Measurements from ENCODE around the gene TTC9. TPM values are rescaled to one million over a fixed set of nuclear protein-coding genes. Genes with fewer than 3 reads are reported as not detected.
A peak's percentile ranks its signal among the peaks of the same experiment; 100 is the strongest.

Gene TTC9
- total and polyA plus RNA-seq, 2 experiments from 2014 or later = 10.3 to 34.2 TPM

DNA sequence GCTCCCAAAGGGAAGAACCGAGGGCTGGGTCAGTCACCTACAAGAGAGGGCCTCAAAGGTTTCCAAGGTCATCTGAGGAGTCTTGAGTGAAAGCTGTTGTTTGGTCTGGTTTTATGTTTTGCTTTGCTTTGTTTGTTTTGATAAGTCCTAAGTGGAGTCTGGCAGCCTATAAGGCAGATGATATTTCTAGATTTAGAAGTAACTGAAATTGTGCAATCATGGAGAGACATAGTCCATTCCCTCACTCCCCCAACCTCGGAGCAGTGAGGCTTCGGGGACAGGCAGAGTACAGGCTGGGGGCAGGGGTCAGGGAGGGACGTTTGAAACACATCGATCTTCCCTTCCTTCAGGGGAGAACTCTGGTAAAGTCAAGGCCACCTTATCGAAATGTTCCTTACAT is 42.3 kb downstream of the TTC9 start (continued):
- TF ChIP-seq ZNF331 (CRISPR knock-in tag; IDR thresholded peaks at IDR 0.05; ENCODE audit: low read depth) = no peak
- no peak for TF ChIP-seq CREB1 (CRISPR knock-in tag; IDR thresholded peaks at IDR 0.05; ENCODE audit: low read depth)

DNA sequence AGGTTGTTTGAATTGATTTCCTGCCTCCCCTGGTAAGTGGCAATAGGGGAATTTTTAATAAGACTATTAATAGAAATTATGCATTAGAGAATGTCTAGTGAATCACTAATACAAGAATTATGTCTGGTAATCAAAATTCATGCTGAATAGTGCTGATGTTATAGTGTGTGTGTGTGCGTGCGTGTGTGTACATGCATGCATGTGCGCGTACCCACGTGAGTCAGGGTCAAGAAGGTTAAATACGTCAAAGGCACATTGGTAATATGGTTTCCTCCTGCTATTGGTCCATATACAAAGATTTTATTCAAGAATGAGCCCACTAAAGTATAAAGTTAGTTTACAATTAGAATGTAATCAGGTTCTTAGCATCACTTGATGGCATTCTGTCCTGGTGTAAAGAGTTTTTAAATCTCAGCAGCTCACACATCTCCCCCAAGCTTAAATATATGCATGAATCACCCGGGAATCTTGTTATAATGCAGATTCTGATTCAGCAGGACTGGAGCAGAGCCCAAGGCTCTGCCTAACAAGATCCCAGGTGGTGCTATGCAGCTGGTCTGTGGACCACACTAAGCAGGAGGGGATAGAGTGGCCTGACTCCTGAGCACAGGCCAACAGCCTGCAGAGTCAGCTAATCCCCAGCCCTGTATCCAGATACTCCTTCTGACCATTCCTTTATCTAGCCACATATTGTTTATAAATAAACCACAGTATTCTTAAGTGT is 43.9 kb downstream of the TTC9 start:
- Histone ChIP-seq H4K20me1 (replicated peaks; ENCODE audit: insufficient read depth) (no peaks in the 10 kb centered on the region), H3F3A (replicated peaks; ENCODE audit: low read depth) (no peaks in the 10 kb centered on the region), H3K27me3 (ENCODE audit: insufficient read depth) (no peaks in the 10 kb centered on the region), H2AFZ (no peak overlapping the region), H3K4me2 (peak overlapping the region; percentile 29; the same call in 1 of the 2 replicates), H3K79me2 (replicated peaks; ENCODE audit: insufficient read depth) (no peaks in the 10 kb centered on the region), H3K27ac (ENCODE audit: low read depth) (peak overlapping the region; percentile 36; the same call in 1 of the 2 replicates), H3K9me2 (ENCODE audit: insufficient read depth) (no peaks in the 10 kb centered on the region), H3K4me3 (no peak overlapping the region), H3K4me1 (ENCODE audit: insufficient read depth) (peaks cover 37% of the 10 kb centered on the region), H3K36me3 (ENCODE audit: insufficient read depth) (no peaks in the 10 kb centered on the region)
- Mint-ChIP-seq H3K27me3 (ENCODE audit: insufficient read depth, low read depth, poor library complexity) (peaks cover 2% of the 10 kb centered on the region), H3K4me3 (peak overlapping the region; percentile 2; the same call in 1 of the 3 replicates), H3K36me3 (ENCODE audit: low read depth) (no peaks in the 10 kb centered on the region), H3K9me3 (no peaks in the 10 kb centered on the region), H3K27ac (peak overlapping the region; percentile 34; the same call in 1 of the 2 replicates), H3K4me1 (peaks cover 43% of the 10 kb centered on the region)
- ATAC-seq (peak; percentile 99), DNase-seq (ENCODE audit: low spot score) (peak; percentile 72)
- TF ChIP-seq, protein P1, sequence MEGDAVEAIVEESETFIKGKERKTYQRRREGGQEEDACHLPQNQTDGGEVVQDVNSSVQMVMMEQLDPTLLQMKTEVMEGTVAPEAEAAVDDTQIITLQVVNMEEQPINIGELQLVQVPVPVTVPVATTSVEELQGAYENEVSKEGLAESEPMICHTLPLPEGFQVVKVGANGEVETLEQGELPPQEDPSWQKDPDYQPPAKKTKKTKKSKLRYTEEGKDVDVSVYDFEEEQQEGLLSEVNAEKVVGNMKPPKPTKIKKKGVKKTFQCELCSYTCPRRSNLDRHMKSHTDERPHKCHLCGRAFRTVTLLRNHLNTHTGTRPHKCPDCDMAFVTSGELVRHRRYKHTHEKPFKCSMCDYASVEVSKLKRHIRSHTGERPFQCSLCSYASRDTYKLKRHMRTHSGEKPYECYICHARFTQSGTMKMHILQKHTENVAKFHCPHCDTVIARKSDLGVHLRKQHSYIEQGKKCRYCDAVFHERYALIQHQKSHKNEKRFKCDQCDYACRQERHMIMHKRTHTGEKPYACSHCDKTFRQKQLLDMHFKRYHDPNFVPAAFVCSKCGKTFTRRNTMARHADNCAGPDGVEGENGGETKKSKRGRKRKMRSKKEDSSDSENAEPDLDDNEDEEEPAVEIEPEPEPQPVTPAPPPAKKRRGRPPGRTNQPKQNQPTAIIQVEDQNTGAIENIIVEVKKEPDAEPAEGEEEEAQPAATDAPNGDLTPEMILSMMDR (conservative IDR thresholded peaks at IDR 0.05; ENCODE audit: low read depth in 2 of 2) = 0 out of 4 replicates have a peak, but pooled peaks of 1 of the 2 experiments have one; percentile 10
- TF ChIP-seq, protein P2, sequence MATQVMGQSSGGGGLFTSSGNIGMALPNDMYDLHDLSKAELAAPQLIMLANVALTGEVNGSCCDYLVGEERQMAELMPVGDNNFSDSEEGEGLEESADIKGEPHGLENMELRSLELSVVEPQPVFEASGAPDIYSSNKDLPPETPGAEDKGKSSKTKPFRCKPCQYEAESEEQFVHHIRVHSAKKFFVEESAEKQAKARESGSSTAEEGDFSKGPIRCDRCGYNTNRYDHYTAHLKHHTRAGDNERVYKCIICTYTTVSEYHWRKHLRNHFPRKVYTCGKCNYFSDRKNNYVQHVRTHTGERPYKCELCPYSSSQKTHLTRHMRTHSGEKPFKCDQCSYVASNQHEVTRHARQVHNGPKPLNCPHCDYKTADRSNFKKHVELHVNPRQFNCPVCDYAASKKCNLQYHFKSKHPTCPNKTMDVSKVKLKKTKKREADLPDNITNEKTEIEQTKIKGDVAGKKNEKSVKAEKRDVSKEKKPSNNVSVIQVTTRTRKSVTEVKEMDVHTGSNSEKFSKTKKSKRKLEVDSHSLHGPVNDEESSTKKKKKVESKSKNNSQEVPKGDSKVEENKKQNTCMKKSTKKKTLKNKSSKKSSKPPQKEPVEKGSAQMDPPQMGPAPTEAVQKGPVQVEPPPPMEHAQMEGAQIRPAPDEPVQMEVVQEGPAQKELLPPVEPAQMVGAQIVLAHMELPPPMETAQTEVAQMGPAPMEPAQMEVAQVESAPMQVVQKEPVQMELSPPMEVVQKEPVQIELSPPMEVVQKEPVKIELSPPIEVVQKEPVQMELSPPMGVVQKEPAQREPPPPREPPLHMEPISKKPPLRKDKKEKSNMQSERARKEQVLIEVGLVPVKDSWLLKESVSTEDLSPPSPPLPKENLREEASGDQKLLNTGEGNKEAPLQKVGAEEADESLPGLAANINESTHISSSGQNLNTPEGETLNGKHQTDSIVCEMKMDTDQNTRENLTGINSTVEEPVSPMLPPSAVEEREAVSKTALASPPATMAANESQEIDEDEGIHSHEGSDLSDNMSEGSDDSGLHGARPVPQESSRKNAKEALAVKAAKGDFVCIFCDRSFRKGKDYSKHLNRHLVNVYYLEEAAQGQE (IDR thresholded peaks at IDR 0.05; ENCODE audit: unreplicated experiment) = no peak
- TF ChIP-seq POLR2AphosphoS5 (IDR thresholded peaks at IDR 0.05; ENCODE audit: low read depth) (no peak), CREB1 (CRISPR knock-in tag; IDR thresholded peaks at IDR 0.05; ENCODE audit: low read depth) (no peak)
- TF ChIP-seq, protein P3, sequence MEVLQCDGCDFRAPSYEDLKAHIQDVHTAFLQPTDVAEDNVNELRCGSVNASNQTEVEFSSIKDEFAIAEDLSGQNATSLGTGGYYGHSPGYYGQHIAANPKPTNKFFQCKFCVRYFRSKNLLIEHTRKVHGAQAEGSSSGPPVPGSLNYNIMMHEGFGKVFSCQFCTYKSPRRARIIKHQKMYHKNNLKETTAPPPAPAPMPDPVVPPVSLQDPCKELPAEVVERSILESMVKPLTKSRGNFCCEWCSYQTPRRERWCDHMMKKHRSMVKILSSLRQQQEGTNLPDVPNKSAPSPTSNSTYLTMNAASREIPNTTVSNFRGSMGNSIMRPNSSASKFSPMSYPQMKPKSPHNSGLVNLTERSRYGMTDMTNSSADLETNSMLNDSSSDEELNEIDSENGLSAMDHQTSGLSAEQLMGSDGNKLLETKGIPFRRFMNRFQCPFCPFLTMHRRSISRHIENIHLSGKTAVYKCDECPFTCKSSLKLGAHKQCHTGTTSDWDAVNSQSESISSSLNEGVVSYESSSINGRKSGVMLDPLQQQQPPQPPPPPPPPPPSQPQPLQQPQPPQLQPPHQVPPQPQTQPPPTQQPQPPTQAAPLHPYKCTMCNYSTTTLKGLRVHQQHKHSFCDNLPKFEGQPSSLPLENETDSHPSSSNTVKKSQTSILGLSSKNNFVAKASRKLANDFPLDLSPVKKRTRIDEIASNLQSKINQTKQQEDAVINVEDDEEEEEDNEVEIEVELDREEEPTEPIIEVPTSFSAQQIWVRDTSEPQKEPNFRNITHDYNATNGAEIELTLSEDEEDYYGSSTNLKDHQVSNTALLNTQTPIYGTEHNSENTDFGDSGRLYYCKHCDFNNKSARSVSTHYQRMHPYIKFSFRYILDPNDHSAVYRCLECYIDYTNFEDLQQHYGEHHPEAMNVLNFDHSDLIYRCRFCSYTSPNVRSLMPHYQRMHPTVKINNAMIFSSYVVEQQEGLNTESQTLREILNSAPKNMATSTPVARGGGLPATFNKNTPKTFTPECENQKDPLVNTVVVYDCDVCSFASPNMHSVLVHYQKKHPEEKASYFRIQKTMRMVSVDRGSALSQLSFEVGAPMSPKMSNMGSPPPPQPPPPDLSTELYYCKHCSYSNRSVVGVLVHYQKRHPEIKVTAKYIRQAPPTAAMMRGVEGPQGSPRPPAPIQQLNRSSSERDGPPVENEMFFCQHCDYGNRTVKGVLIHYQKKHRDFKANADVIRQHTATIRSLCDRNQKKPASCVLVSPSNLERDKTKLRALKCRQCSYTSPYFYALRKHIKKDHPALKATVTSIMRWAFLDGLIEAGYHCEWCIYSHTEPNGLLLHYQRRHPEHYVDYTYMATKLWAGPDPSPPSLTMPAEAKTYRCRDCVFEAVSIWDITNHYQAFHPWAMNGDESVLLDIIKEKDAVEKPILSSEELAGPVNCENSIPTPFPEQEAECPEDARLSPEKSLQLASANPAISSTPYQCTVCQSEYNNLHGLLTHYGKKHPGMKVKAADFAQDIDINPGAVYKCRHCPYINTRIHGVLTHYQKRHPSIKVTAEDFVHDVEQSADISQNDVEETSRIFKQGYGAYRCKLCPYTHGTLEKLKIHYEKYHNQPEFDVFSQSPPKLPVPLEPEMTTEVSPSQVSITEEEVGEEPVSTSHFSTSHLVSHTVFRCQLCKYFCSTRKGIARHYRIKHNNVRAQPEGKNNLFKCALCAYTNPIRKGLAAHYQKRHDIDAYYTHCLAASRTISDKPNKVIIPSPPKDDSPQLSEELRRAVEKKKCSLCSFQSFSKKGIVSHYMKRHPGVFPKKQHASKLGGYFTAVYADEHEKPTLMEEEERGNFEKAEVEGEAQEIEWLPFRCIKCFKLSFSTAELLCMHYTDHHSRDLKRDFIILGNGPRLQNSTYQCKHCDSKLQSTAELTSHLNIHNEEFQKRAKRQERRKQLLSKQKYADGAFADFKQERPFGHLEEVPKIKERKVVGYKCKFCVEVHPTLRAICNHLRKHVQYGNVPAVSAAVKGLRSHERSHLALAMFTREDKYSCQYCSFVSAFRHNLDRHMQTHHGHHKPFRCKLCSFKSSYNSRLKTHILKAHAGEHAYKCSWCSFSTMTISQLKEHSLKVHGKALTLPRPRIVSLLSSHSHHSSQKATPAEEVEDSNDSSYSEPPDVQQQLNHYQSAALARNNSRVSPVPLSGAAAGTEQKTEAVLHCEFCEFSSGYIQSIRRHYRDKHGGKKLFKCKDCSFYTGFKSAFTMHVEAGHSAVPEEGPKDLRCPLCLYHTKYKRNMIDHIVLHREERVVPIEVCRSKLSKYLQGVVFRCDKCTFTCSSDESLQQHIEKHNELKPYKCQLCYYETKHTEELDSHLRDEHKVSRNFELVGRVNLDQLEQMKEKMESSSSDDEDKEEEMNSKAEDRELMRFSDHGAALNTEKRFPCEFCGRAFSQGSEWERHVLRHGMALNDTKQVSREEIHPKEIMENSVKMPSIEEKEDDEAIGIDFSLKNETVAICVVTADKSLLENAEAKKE (CRISPR knock-in tag; IDR thresholded peaks at IDR 0.05) = peak; percentile 72
